ENCODE measurements around the gene PDGFD.

PDGFD gene

GRCh38 chr11:103947546-103947919 lies 216.4 kb downstream of the PDGFD start:
- no peak for DNase-seq

GRCh38 chr11:103946793-103947545 lies 217.0 kb downstream of the PDGFD start:
- DNase-seq, result no peak

GRCh38 chr11:103944251-103944940 lies 219.6 kb downstream of the PDGFD start:
- DNase-seq, result no peak

GRCh38 chr11:103942646-103943045 lies 221.3 kb downstream of the PDGFD start:
- DNase-seq, result no peak

- no peak for DNase-seq
Measured at GRCh38 chr11:103940551-103940950, 223.4 kb downstream of the PDGFD start.

- no peak for DNase-seq
Measured at GRCh38 chr11:103939694-103940093, 224.3 kb downstream of the PDGFD start.

- DNase-seq, result no peak
Measured at GRCh38 chr11:103936059-103936458, 227.9 kb downstream of the PDGFD start.

GRCh38 chr11:103935219-103935618 lies 228.7 kb downstream of the PDGFD start:
- DNase-seq, result no peak

GRCh38 chr11:103929170-103929903 lies 234.6 kb downstream of the PDGFD start:
- DNase-seq, result no peak

- no peak for DNase-seq
Measured at GRCh38 chr11:103928802-103929161, 235.2 kb downstream of the PDGFD start.

GRCh38 chr11:103928040-103928801 lies 235.7 kb downstream of the PDGFD start:
- no peak for DNase-seq

- DNase-seq, result peak; percentile 23
Measured at GRCh38 chr11:103927535-103927934, 236.4 kb downstream of the PDGFD start.

- no peak for DNase-seq
Measured at GRCh38 chr11:103926990-103927389, 237.0 kb downstream of the PDGFD start.

GRCh38 chr11:103924166-103925013 lies 239.6 kb downstream of the PDGFD start:
- DNase-seq, result no peak

- no peak for DNase-seq
Measured at GRCh38 chr11:103923451-103923931, 240.5 kb downstream of the PDGFD start.

- DNase-seq, result no peak
Measured at GRCh38 chr11:103920933-103921332, 243.0 kb downstream of the PDGFD start.

- DNase-seq, result no peak
Measured at GRCh38 chr11:103920449-103920848, 243.5 kb downstream of the PDGFD start.

- DNase-seq, result no peak
Measured at GRCh38 chr11:103910721-103911120, 253.2 kb downstream of the PDGFD start.

GRCh38 chr11:103907548-103908455 lies 256.1 kb downstream of the PDGFD start:
- DNase-seq, result peak; percentile 10

GRCh38 chr11:103907136-103907535 lies 256.8 kb downstream of the PDGFD start:
- DNase-seq, result no peak
